NCI-H2029 (cell line): ENCODE data around the gene ERC1.

Experiments used
- DNase-seq: peaks from one replicate; lab custom pipeline; 2025; lab: John Stamatoyannopoulos, UW

ERC1 gene

DNA sequence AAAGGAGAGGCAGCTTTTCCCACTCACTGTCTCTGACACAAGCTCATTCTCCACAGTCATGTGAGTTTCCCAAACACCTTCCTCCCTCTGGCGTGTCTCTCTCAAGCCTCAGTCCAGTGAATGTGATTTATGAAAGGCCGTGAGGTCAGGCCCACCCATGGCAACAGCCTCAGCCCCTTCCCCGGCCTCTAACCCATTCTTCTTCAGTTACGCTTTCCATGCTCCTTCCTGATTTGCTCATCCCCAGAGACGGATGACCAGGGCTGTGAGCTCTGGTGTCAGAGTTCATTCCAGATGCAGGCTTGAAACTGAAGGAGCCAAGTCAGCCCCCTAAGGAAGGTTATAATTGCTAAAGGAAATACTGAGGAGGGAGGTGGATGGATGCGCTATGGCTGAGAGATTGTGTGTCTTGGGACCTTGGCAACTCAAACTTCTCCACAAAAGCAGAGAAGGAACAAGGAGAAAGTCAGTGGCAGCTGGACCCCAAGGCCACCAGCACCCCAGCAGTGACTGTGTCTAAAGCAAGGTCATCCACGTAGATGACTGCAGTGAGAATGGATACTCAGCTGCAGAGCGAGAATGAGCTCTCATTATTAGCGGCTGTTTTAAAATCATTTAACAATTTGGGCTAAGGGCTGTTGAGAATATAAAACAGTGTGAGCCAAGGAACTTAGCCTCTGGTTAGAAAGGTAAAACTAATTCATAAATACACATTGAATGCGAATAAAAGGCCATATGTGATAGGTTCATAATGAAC, 519.2 kb downstream of the ERC1 start:
- no peak for DNase-seq

DNA sequence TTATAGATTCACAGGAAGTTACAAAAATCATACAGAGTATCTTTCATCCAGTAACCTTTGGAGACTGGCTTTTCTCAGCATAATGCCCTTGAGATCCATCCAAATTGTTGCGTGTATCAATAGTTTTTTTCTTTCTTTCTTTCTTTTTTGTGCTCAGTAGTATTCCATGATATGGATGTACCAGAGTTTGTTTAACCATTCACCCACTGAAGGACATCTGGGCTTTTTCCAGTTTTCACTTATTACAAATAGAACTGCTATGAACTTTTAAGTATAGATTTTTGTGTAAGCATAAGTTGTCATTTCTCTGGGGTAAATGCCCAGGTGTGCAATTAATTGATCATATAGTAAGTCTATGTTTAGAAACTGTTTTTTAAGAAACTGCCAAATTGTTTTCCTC, 524.0 kb downstream of the ERC1 start:
- DNase-seq: no peak

DNA sequence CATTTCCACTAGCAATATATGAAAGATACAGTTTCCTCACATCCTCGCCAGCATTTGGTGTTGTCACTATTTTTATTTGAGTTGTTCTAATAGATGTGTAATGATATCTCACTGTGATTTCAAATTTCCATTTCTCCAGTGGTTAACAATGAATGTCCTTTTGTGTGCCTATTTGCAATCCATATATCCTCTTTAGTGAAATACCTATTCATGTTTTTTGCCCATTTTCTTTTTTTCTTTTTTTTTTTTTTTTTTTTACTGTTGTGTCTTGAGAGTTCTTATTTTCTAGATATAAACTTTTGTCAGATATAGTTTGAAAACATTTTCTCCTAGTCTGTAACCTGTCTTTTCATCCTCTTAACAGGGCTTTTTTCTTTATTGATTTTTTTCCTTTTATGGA, 524.4 kb downstream of the ERC1 start:
- DNase-seq: no peak

GRCh38 chr12:1517007-1517406, 526.0 kb downstream of the ERC1 start:
- peak; percentile 24 for DNase-seq

DNA sequence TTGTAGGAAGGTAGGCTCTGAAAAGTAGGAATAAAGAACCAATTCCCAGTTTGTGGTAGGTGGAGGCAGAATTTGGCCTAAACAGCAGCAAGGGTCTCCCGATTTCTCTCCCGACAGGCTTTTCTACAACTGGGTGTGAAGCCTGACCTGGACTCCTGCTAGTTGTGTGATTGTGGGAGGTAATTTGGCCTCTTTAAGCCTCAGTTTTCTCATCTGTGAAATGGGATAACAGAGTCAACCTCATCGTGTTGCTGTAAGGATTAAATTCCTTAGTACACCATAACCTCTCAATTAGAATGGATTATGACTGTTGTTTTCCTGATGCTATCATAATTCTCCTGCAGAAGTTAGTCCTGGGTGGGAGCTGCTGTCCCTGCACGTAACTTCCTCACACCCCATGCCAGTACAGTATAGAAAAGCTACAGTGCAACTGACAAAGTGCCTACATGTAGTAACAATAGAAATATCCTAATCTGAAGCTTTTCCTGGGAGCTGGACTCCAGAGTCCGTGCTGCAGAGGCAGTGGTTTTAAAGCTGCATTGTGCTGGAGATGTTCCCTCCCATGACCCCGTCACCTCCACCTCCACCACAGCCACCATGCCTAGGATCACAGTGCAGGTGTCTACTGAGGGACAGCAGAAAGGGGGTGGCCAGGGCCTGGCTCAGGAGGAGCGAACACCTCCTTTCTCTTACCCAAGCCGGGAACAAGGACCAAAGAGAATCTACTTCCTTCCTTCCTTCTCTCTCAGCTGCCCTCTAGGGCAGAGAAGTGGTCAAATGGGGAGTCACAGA, 526.9 kb downstream of the ERC1 start:
- DNase-seq: no peak

DNA sequence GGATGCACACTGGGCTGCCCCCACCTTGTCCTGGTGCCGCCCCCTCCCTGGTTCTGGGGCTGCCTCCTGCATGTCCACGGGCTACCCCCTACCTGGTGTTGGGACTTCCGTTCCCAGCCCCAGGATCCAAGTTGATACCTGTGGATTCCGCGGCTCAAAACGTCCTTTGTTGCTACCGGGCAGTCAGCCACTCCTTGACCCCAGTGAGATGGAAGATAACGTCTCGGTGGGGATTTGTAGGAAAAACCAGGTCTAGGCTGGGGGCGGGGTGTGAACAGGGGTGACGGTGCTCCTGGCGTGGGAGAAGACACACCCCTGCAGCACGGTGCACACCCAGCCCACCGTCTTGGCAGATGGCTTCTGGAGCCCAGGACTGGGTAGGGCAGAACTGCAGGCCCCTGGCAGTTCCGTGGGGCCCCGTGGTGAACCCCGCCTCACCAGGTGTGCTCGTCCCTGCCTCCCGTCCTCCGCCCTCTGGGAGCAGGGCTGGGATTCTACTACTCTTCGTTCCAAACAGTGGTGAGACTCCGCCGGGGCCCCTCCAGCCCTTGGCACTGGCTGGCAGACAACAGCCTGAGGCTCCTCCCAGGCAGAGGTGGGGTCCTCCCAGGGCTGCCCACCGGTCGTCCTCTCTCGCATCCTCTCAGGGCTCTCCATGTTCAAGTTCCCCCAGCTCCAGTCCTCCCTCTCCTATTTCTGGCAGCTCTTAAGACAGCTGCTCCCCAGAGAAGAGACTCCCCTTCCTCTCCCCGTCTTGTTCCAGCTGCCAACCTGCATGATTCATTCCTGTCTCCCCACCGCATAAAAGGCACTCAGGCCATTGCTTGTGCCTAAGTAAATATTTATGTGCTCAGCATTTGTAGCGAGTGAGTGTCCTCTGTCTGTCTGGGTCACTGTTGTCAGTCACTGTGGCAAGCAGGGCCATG, 527.8 kb downstream of the ERC1 start:
- DNase-seq: peak; percentile 64

- no peak for DNase-seq
These were observed 528.6 kb downstream of the ERC1 start for GRCh38 chr12:1519642-1520041.

GRCh38 chr12:1523046-1523445, 532.0 kb downstream of the ERC1 start:
- DNase-seq: no peak

DNA sequence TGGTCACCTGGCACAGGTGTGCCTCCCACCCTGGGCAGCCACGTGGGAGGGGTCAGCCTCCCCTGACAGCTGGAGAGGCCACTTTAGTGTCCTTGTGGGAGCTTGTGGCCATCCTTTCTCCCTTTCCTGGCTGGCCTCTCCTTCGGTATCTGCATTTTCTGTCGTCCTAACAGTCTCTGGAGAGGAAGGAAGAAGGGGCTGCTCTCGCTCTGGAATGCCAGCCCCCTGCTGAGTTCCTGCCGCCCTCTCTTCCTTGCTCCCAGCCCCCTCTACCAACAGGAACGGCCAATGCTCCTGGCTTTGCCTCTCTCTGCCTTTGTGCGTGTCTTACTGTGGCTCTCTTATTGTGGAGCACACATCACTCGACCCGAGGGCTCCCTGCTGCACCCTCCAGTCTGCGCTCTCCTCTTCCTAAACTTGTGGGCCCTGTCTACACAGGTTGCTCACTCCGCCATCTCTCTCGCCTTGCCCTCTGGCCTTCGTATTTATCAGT, 532.6 kb downstream of the ERC1 start:
- DNase-seq: no peak

GRCh38 chr12:1525858-1526257, 534.8 kb downstream of the ERC1 start:
- DNase-seq: no peak

DNA sequence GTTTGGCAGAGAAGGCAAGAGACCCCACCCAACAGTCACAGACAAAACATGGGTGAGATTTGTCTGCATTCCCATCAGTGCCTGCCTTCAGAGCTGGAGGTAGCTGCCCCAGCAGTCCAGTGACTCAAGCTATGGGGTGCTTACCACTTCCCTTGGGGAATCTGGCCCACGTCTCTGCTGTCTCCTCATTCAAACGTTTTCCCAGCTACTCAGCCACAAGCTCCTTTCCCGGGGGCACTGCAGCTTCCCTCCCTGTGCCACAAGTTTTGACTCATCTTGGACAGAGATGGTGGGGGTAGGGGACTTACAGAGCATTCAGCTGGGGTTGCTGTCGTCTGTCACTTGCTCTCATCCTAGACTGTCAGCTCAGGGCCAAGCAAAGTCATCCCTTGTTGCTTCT, 536.8 kb downstream of the ERC1 start:
- DNase-seq: no peak

GRCh38 chr12:1528791-1529190, 537.8 kb downstream of the ERC1 start:
- DNase-seq: no peak

- DNase-seq: no peak
These were observed 538.3 kb downstream of the ERC1 start for GRCh38 chr12:1529228-1529861.

- DNase-seq: no peak
These were observed 539.0 kb downstream of the ERC1 start for GRCh38 chr12:1529862-1530591.

DNA sequence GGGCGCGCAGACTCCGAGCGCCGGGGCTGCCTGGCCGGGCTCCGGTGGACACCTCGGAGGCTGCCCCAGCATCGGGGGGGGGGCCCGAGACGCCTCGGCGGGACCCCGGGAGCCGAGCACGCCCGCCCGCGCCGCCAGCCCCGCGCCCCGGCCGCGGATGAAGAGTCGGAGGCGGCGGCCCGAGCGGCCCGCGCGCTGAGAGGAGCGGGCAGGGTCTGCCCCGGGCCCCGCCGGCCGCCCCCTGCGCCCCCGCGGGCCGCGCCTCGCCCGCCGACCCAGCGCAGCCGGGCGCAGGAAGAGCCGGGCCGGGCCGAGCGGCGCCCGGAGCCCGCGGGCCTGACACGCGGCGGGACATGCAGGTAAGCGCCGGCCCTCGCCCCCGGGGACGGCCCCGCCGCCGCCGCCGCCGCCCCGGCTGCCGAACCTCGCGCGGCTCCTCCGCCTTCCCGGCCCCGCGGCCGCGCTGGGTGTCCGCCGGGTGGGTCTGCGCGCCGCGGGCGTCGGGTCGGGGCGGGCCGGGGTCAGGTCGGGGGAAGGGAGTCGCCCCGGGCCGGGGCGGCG, 539.6 kb downstream of the ERC1 start:
- no peak for DNase-seq

GRCh38 chr12:1531153-1531653, 540.2 kb downstream of the ERC1 start:
- no peak for DNase-seq

DNA sequence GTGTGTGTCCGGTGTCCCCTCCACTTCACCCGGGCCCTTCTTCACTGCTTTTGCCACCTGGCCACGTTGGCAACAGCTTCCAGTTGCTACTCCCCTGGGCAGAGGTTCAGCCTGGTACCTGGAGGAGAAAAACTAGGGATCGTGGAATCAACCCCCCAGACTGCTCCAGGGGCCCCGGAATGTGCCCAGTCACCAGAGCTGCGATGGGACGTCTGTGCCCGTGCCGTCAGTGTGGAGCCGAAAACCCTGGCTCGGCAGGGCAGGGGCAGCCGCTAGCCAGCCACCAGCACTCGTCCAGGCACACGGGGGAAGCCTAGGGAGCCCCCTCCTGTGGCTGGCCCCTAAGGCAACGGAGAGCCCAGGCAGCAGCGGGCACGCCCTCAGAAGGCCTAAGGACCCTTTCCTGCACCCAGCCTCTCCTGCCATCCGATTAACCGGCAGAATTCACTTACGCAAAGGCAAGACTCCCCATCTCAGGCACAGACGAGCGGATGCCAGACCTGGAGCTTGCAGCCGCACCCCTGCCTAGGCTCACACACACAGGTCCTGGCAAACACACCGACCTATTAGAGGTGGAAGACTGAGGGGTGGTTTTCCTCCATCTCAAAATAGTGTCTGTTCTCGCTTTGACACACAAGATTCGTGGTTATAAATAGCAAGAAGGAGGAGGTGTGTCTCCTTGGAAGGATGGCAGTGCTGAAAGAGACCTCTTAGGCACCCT, 540.8 kb downstream of the ERC1 start:
- no peak for DNase-seq

GRCh38 chr12:1532375-1533165, 541.5 kb downstream of the ERC1 start:
- no peak for DNase-seq

- no peak for DNase-seq
These were observed 542.2 kb downstream of the ERC1 start for GRCh38 chr12:1533205-1533601.
